HUDEP-2 (cell line): ENCODE data around the gene SASH1.

ENCODE experiments used
- DNase-seq, 76 experiments: peaks; one replicate each; lab custom pipeline; 2025; ENCODE audit not compliant: unreplicated experiment in 76 of 76; lab: John Stamatoyannopoulos, UW

Gene SASH1

DNA sequence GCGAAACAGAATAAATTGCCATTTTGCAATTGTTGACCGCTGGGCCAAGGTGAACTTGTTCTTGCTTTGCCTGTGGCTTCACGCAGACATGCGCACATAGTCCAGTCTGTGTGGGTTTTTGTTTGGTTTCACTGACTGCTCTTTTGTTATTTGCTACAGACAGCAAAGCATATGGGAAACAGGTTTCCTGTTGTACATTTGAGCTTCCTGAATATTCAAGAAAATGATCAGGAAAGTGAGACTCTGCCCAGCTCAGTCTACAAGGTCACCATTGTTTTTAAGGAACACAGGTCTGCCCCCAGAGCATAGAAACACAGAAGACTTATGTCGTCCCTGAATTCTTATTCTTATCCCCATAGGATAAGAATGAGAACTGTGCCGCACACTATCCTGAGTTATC lies 55.6 kb downstream of the SASH1 start:
- no peak for DNase-seq

DNA sequence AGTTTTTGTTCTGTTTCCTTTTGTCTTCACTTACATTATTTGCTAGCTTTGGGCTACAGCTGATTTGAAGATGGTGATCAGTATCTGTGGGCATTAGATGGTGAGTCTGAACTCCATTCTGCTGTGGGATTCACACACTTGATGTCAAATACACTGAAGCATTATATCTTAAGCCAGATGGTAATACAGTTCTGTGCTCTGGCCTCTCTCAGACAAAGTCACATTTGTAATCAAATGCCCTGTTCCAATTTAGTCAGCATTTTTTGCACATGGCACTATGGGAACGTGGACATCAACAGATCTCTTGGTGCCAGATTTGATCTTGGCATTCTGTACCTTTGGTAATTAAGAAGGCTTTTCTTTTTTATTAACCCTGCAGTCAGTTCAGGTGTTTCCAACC lies 56.0 kb downstream of the SASH1 start:
- no peak for DNase-seq

DNA sequence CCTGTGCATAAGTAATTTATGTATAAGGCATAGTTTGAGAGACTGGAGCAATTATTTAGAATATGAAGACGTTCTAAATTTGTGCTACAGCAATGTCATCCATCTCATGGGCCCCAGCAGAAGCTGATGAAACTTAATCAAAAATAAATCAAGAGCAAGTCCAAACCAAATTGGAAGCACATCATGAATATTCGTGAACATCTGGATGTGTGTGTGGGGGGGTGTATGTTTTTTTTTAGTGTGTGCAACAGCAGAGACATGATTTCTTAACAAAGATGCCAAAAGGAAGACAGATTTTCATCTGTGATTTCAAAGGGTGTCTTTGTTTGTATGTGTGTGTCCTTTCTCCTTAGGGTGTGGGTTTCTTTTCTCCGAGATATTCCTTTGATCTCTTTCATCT lies 58.9 kb downstream of the SASH1 start:
- no peak for DNase-seq

DNA sequence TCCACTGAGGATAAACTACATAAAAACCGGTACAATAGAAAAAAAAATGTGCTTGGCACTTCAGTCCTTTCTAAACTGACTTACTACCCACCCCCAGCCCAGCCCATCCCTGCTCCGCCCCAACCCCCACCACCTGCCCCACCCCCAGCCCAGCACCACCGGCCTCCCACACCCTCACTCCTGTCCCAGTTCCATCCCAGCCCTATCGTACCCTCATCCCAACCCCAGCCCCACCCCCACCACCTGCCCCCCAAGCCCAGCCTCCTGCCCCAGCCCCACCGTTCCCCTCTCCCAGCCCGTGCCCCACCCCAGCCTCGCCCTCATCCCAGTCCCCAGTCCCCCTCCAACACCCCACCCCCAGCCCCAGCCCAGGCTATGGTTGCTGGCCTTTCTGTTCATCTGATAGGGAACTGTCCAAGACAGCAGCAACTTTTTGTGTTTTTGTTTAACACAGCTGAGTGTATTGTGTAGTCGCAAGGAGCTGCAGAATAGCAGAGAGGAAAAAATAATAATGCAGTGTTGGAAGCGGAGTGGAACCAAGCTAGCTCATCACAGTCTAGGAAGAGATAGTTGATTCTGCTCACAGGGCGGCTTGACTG lies 61.9 kb downstream of the SASH1 start:
- DNase-seq, result no peak

DNA sequence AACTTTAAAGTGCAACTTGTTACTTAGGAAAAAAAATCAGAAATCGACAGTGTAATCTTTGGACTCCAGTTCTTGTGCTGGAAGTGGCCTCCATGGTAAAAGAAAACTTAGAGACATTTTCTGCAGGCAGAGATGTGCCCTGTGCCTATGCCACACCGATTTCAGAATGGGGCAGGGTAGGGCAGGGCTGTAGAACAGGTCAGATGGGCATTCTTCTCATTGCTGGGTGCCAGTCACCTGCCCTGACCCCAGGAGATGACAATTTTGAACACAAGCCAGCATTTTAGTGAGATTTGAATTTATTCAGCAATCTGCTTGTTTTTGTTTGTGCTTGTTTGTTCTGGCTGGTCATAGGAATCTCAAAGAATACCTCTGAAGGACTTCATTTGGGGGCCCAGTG lies 63.3 kb downstream of the SASH1 start:
- no peak for DNase-seq

DNA sequence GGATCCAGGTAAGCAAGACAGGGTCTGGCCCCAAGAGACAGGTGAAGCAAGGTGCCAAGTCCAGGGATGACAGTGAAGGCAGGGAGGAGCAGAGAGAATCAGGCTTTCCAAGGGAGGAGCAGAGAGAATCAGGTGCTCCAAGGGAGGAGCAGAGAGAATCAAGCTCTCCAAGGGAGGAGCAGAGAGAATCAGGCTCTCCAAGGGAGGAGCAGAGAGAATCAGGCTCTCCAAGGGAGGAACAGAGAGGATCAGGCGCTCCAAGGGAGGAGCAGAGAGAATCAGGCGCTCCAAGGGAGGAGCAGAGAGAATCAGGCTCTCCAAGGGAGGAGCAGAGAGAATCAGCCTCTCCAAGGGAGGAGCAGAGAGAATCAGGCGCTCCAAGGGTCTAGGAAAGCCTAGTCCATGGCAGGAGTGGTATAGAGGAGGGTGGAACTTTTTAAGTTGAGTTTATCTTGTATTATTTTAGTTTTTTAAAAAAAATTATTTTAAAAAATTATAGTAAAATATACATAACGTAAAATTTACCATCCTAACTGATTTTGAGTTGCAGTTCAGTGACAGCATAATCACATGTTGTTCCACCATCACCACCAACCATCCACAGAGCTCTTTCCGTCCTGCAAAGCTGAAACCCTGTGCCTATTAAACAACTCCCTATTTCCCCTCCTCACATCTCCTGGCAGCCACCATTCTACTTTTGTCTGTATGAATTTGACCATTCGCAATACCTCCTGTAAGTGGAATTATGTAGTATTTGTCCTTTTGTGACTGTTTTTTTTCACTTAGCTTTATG lies 64.1 kb downstream of the SASH1 start:
- DNase-seq, result no peak

DNA sequence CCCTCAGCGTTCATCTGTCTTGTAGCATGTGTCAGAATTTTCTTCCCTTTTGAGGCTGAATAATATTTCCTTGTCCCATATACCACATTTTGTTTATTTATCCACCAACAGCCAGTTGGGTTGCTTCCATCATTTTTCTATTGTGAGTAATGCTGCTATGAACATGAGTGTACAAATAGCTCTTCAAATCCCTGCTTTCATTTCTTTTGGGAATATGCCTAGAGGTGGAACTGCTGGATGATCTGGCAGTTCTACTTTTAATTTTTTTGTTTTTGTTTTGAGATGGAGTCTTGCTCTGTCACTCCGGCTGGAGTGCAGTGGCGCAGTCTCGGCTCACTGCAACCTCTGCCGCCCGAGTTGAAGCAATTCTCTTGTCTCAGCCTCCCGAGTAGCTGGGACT lies 64.7 kb downstream of the SASH1 start:
- DNase-seq, result no peak

DNA sequence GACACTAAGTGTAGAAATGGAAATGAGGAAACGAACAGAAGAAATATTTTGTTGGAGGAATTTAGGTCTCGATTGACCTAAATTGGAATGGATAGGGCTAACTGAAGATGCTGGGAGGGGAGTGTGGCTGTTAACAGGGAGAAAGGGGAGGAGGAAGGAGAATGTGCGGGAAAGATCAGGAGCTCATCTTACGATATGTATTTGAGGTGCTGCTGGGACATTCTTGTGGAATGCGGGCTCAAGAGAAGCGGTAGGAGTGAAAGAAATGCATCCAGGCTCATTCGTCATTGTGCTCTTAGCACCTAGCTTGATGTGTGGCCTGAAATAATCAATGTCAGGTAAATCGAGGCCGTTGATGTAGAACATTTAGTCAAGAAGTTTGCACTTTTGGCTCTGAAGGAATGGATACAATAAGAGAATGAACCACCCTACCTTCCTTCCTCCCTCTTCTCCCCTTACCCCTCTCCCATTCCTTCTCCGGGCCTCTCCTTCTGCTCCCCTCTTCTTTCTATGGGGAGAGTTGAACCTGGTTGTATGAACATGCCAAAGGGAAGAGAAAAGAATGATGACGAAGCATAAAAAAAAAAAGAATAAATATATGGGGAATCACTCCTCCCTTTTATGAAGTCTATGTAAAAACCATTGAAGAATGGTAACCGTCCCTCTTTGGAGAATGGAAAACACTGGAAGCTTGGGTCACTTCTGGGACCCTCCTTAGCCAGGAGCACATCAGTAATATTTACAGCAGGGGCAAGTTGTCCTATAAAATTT lies 70.9 kb downstream of the SASH1 start:
- no peak for DNase-seq

DNA sequence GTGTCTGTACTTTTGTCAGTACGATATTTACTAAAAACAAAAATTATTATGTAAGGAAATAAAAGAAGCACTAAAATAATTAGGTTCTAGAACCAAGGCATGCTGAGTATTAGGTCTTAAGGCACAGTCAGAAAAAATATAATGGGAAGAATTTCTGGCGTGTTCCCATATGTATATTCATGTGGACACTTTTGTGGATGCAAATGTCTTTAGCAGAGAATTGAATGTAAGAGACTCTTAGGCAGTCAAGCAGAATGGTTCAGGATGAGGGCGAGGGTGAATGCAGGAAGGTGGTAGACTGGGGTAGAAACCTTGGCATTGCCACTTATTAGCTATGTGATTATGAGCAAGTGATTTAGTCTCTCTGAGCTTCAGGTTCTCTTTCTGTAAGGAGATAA lies 71.5 kb downstream of the SASH1 start:
- no peak for DNase-seq

DNA sequence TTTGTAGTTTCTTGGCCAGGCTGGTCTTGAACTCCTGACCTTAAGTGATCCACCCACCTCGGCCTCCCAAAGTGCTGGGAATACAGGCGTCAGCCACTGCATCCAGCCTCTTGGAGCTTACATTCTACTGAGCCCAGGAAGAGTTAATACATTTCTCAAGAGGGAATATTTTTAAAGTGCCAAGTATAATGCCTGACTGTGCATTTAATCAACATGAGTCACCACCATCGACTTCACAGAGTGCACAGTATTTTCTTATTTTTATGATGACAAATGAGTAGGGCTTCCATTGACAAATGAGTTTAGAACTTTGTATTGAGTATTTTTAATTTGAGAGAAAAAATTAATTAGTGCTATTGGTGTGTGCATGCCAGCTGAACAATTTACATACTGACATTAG lies 72.2 kb downstream of the SASH1 start:
- DNase-seq, result no peak

DNA sequence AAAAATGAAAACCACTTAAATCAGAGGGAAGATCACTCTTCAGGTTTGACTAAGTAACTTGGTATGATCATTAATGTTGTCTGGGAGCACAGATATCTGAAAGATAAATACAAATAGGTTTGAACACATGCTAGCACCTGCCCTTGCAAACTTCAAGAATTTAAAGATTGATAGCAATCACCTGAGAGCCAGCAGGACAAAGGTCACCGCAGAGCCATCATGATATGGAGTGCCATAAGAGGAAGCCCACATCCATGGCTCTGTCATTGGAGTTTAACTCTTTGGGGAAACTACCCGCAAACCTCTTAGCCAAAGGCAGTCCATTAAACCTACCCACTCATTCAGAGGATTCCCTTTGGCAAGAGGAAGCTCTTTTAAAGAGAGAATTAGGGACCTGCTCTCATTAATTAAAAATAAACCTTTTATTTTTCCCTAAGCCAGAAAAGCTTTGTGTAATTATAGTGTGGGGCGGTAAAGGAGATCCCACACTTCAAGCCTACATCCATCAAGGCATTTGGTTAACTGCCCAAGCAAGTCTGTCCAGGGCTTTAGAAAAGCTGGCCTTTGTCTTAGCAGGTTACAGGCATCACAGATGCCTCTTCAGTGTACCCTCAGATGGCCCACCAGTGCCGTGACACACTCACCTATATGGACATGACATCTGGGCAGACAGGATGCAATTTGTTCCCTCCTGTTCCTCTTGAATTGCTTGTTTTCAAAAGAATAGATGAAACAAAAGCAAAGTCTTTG lies 73.0 kb downstream of the SASH1 start:
- no peak for DNase-seq

DNA sequence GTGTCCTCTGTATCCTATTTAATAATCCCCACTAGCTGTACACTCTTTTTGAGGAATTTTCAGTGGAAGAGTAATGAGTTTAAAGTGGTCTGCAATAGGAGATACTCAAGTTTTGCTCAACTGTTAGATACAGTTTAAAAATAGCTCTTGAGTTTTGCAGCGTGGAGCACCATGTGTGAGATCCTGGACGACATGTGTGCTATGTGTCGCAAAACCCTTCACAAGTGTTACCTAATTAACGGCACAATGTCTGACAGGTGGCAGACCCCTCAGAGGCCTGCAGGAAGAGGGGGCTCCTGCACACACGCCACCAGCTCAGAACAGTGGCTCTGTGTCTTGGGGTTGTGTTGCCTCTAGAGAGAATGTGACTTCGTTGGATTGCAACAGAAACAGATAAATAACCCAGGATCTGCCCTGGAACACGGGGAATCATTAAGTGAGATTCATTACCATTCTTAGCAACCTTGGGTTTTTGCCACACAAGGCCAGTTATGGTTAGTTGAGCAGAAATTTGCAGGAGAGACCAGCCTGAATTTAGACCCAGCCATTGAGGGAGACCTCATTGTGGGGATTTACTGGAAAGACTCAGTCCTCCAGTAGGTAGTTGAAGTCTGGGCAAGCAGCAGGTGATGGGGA lies 73.8 kb downstream of the SASH1 start:
- DNase-seq, result no peak

DNA sequence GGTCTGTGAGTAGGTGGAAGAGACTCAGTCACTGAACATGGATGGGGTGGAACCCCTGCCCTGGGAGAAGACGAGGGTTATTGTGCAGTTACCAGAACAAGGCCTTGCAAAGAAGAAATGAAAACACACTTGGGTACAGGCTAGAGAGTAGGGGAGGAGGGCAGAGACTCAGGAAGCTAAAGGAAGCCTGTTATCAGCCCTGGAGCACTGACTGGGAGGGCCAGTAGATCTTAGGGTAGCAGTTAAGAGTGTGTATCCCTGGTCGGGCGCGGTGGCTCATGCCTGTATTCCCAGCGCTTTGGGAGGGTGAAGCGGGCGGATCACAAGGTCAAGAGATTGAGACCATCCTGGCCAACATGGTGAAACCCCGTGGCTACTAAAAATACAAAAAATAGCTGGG lies 74.4 kb downstream of the SASH1 start:
- no peak for DNase-seq

DNA sequence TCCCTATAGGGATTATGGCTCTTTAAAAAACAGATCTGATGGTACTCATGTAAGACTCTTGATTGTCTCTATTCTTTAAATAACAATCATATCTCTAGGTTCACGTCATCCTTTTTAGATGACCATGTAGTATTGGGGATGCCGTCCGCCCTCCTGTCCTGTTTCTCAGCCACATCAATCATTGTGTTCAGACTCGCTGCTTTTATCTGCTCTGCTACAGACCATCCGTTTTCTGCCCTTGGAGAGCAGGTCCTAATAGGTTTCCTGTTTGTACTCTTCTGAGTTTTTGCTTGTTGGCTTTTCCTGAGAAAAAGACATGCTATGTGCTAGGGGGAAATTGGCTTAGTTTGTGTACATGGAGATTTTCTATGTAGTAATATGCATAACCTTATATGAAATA lies 76.8 kb downstream of the SASH1 start:
- DNase-seq, result no peak

DNA sequence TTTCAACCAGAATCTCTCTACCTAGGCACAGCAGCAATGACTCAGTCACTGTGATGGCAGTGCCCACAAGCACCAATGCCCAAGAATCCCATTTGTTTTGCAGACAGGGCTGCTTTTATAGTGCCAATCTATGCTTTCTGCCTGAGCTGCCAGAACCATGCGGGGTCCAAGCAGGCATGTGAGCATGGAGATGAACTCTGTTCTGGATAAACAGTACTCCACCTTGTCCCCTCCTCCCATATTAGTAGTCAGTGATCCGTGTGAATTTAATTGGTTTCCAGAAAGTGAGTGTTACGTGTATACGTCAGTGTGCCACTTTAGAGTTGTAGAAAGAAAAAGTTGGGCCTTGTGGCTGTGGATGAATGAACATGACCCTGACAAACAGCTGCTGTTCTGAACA lies 79.4 kb downstream of the SASH1 start:
- DNase-seq, result no peak

DNA sequence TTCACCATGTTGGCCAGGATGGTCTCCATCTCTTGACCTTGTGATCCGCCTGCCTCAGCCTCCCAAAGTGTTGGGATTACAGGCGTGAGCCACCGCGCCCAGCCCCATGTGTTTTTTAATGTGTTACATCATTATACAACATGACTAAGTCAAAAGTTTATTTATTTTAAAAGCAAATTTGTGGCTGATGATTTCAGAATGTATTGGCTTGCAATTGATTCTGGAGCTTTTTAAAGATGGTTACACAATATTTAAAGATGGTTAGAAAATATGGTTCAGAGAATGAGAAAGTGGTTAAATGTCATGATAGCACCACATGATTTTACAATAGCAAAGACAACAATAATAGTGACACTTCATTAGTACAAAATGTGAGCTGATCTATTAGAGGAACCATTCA lies 80.5 kb downstream of the SASH1 start:
- no peak for DNase-seq

DNA sequence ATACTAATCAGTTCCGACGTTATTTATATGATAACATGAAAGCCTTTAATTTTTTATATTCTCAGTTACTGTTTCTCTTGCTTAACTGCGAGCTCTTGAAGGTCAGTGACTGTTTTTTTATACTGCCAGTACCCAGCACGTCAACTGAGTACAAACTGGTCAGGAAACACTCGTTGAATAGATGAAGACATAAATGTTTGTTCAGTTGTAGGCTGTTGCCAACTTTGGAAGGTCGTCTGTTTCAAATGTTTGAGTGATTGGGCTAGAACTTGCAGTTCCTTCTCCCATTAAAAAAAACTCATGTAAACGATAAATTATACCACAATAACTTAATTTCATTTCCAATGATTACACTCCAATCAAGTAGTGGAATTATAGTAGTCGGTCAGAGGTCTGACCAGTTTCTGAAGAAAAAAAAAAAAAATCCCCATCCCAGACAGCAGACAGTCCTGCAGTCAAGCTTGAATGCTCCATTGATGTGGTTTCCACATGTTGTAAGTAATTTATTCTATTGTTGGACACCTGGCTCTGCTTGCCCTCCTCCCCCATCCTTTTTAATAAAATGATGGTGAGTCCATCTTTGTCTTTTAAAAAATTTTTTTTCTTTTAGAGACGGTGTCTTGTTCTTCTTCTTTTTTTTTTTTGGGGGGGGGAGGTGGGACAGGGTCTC lies 81.1 kb downstream of the SASH1 start:
- no peak for DNase-seq

DNA sequence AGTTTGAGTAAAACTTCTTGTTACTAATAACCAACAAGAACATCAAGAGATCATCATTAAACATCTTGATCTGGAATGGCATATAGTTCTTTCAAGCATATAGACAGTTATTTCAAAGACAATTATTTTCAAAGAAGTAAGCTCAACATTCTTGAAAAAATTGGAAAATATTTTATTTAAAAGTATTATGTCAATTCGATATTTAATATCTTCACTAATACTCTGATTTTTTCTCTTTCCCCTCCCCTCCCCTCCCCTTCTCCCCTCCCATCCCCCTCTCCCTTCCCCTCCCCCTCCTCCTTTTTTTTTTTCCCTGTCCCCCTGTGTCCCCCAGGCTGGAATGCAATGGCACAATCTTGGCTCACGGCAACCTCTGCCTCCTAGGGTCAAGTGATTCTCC lies 82.8 kb downstream of the SASH1 start:
- no peak for DNase-seq

DNA sequence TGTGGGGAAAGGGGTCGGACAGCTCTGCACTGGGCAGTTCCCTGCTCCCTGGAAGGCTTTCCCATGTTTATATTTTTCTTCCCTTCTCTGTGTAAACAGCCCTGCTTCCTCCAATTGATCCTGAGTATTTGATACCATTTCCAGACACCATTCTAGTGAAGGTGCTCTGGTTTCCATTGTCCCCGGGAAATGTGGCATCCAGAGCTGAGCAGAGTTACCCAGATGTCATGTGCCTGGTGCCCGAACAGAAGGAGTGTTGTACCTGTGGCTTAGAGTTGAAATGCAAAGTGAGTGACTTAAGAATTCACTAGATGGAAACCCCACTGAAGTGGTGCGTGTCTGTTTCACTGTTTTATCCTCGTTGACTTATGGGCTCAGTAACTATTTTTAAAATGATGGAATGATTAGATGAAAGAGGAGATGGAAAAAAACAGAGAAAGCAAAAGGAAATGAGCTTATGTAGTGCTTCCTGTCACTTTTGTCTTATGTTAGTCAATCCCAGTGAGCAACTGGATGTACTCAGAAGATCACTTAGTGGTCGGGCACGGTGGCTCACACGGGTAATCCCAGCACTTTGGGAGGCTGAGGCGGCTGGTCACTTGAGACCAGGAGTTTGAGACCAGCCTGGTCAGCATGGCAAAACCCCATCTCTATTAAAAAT lies 83.8 kb downstream of the SASH1 start:
- DNase-seq, result no peak

DNA sequence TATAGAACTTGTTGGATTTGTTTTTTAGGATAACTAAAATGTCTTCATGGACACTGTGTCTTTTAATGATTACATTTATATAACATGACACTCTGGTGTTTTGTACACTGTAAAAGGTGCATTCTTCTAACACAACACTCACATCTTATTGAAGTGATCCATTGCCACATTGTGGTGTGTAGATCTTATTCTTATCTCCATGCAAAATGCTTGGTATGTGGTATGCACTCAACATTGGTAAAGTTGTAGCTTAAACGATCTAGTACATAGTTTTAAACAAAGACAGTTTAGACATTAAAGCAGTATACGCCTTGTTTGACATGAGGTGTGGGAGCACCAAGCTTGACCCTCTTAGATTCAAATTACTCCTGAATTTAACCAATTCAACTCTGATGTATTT lies 84.7 kb downstream of the SASH1 start:
- DNase-seq, result no peak
